CD4-positive, alpha-beta T cell treated with Interleukin-15 for 1 hour (primary cell): ENCODE data around the gene RDH5.

Source experiments
- DNase-seq: peaks from one replicate; pipeline ENCODE4 v3.0.0-alpha.2; 2020

Gene RDH5

GRCh38 chr12:55713721-55714120, 6.5 kb upstream of the RDH5 start:
- DNase-seq = no peak

GRCh38 chr12:55715169-55715764, 4.9 kb upstream of the RDH5 start:
- no peak for DNase-seq

GRCh38 chr12:55715833-55716581, 4.2 kb upstream of the RDH5 start, which contains the start of gene BLOC1S1:
BLOC1S1 (plus strand) TSS chr12:55716046; CDS start chr12:55716052, 6 bp downstream.
- DNase-seq = peak; percentile 88

- DNase-seq = no peak
These were observed 3.6 kb upstream of the RDH5 start for GRCh38 chr12:55716582-55716957.

GRCh38 chr12:55717011-55718007, 2.9 kb upstream of the RDH5 start:
- no peak for DNase-seq

GRCh38 chr12:55718015-55718414, 2.2 kb upstream of the RDH5 start:
- DNase-seq = no peak

GRCh38 chr12:55718624-55719275, 1.4 kb upstream of the RDH5 start:
- DNase-seq = no peak

GRCh38 chr12:55719371-55719770, 822 bp upstream of the RDH5 start:
- no peak for DNase-seq

GRCh38 chr12:55720894-55721444, 776 bp downstream of the RDH5 start:
- DNase-seq = no peak

GRCh38 chr12:55721601-55722213, 1.5 kb downstream of the RDH5 start:
- no peak for DNase-seq

GRCh38 chr12:55722948-55723347, 2.8 kb downstream of the RDH5 start:
- DNase-seq = no peak

GRCh38 chr12:55723516-55724225, 3.5 kb downstream of the RDH5 start:
- DNase-seq = no peak

- DNase-seq = peak; percentile 76
These were observed 4.2 kb downstream of the RDH5 start for GRCh38 chr12:55724226-55724939.

GRCh38 chr12:55724940-55725309, 4.7 kb downstream of the RDH5 start:
- DNase-seq = no peak

GRCh38 chr12:55725556-55725955, 5.4 kb downstream of the RDH5 start:
- no peak for DNase-seq

- no peak for DNase-seq
These were observed 6.8 kb downstream of the RDH5 start for GRCh38 chr12:55726971-55727370.

- no peak for DNase-seq
These were observed 7.5 kb downstream of the RDH5 start for GRCh38 chr12:55727643-55728185.

- no peak for DNase-seq
These were observed 8.2 kb downstream of the RDH5 start for GRCh38 chr12:55728186-55728938.

- peak; percentile 74 for DNase-seq
These were observed 9.0 kb downstream of the RDH5 start, which contains the start of gene CD63 for GRCh38 chr12:55728939-55729818. CD63 (minus strand) TSS chr12:55729009; CDS start chr12:55728341, 668 bp downstream.
